Activated T-cell treated with anti-CD3 and anti-CD28 coated beads, Interleukin-2, amount 50 U/mL, for 4 hours (primary cell): Measurements from ENCODE around the gene KHDC4. TPM values are rescaled to one million over a fixed set of nuclear protein-coding genes. Genes with fewer than 3 reads are reported as not detected.

Source experiments
- ATAC-seq, 2 donors: fragments of 200-7000 bp; cut with Tn5 transposase; one replicate each; pipeline ENCODE4 v1.10.0; 2021
- DNase-seq: peaks from one replicate; pipeline ENCODE4 v3.0.0-alpha.2; 2020
- H3K27me3 Mint-ChIP-seq: one replicate; pipeline ENCODE4 v1.8.0; 2021; ENCODE audit warnings: low read depth, mixed read lengths
- H3K36me3 Mint-ChIP-seq: one replicate; pipeline ENCODE4 v1.8.0; 2022; ENCODE audit warnings: mixed read lengths; ENCODE audit not compliant: insufficient read depth
- H3K4me1 Mint-ChIP-seq: one replicate; pipeline ENCODE4 v1.8.0; 2021; ENCODE audit warnings: low read depth, mixed read lengths
- H3K4me3 Mint-ChIP-seq: one replicate; pipeline ENCODE4 v1.8.0; 2021; ENCODE audit warnings: mild to moderate bottlenecking, moderate library complexity, mixed read lengths
- H3K9me3 Mint-ChIP-seq: one replicate; pipeline ENCODE4 v1.8.0; 2021; ENCODE audit warnings: mixed read lengths
- total RNA-seq, 3 donors: library from RNA; stranded (reverse); gene quantifications; one replicate each; pipeline ENCODE4 v1.2.1, GENCODE V29; 2021

KHDC4 gene
- total RNA-seq, 3 donors from 2014 or later, result 32.2 to 38.3 (median 37.9) TPM

DNA sequence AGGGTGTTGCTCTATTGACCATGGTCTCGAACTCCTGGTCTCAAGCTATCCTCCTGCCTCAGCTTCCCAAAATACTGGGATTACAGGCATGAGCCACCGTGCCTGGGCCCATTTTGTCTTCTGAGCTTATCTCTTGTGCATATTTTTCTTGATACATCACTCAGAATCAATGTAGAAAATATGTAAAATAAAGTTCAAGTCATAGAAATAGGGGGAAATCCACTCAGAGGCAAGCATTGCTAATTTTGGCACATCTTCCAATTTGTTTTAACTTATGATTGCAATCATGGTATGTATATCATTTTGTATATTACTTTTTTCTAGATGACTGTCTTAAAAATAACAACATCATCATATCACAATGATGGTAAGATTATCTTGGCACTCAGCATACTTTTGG lies 44.6 kb downstream of the KHDC4 start:
- H3K36me3 Mint-ChIP-seq, result no peaks in the 10 kb centered on the region
- no peak overlapping the region for H3K4me3 Mint-ChIP-seq
- no peaks in the 10 kb centered on the region for H3K27me3 Mint-ChIP-seq
- DNase-seq (no peak), ATAC-seq (no peak)
- H3K4me1 Mint-ChIP-seq, result peaks cover 13% of the 10 kb centered on the region
- H3K9me3 Mint-ChIP-seq, result no peaks in the 10 kb centered on the region

DNA sequence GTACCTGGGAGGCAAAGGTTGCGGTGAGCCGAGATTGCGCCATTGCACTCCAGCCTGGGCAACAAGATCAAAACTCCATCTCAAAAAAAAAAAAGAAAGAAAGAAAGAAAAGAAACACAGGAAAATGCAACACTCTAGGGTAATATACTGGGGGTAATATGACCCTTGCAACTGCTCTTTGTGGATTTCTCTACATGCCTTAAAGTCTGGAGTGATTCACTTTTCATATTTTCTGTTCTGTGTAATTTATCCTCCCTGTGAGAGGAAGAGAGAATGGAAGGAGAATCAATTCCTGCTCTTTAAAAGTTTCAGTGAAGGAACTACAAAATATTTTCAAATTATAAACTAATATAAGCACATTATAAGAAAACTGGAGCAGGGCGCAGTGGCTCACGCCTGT lies 45.7 kb downstream of the KHDC4 start:
- H3K36me3 Mint-ChIP-seq, result no peaks in the 10 kb centered on the region
- H3K4me1 Mint-ChIP-seq, result peaks cover 7% of the 10 kb centered on the region
- no peaks in the 10 kb centered on the region for H3K27me3 Mint-ChIP-seq

GRCh38 chr1:155884982-155885381 lies 49.2 kb downstream of the KHDC4 start:
- Mint-ChIP-seq H3K4me3 (no peak overlapping the region), H3K4me1 (no peaks in the 10 kb centered on the region), H3K27me3 (no peaks in the 10 kb centered on the region), H3K9me3 (no peaks in the 10 kb centered on the region), H3K36me3 (no peaks in the 10 kb centered on the region)
- no peak for DNase-seq
- ATAC-seq, result no peak

More for the DNA sequence above, 45.7 kb downstream of the KHDC4 start:
- DNase-seq (no peak), ATAC-seq (no peak)
- H3K9me3 Mint-ChIP-seq, result no peaks in the 10 kb centered on the region
- no peak overlapping the region for H3K4me3 Mint-ChIP-seq

DNA sequence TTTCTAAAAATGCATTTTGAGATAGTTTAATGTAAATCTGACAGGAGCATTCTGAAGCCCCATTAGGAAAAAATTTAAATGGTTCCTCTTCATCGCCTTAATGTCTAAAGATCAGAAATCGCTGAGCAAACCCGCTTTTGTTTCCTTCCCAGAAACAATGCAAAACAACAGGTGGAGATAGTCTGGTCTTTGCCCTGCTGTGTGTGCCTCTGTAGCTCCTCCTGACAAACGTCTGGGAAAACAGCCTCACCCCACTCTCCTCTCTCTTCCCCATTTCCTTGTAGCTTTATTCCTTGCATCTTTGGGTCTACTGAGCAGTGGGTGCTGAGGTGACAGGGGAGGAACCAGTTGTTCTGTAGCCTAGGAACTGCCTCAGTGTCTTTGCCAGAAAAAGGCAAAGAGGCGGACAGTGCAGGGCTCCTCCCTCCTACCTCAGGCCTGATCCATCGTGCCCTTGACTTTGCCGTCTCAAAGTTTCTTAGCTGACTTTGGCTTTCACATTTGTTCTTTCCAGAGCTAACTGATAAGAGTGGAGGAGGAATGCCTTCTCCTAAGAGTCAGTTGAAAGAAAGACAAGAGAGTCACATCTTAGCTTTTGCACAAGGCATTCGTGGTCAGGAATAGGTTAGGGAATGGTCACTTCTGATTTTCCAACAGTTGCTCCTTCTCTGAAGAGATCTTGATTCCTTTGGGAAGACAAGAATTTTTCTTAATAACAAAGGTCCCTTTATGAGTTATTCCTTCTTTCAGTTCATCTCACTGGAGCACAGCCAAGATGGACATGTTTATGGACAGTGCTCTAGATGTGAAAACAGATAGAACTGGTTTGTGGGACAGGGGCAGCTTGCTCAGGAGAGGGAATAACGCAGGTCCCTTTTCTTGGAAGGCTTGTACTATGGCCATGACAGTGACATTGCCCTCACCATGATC lies 49.9 kb downstream of the KHDC4 start:
- Mint-ChIP-seq H3K27me3 (no peaks in the 10 kb centered on the region), H3K4me3 (no peak overlapping the region), H3K36me3 (no peaks in the 10 kb centered on the region), H3K4me1 (no peaks in the 10 kb centered on the region), H3K9me3 (no peaks in the 10 kb centered on the region)
- ATAC-seq, result no peak
- no peak for DNase-seq

DNA sequence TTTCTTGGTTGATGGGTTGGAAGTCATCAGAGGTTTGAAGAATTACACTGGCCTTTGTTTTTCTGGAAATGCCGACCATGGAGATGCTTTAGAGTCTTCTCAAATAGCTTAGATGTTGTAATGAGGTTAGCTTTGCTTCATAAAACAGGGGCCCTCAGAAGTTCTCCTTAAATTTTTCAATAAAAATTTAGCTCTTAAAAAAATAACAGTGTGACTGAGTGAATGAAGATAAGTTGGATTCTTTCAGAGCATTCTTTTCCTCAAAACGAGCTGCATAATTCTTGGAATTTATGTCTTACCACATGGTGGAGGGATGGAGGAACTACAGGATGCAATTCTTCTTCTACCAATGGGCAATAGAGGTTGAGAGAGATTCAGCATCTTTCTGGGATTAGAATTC lies 51.4 kb downstream of the KHDC4 start:
- H3K9me3 Mint-ChIP-seq, result no peaks in the 10 kb centered on the region
- H3K4me3 Mint-ChIP-seq, result no peak overlapping the region
- H3K36me3 Mint-ChIP-seq, result no peaks in the 10 kb centered on the region
- no peak for DNase-seq
- no peaks in the 10 kb centered on the region for H3K27me3 Mint-ChIP-seq
- H3K4me1 Mint-ChIP-seq, result no peaks in the 10 kb centered on the region
- ATAC-seq, result no peak

DNA sequence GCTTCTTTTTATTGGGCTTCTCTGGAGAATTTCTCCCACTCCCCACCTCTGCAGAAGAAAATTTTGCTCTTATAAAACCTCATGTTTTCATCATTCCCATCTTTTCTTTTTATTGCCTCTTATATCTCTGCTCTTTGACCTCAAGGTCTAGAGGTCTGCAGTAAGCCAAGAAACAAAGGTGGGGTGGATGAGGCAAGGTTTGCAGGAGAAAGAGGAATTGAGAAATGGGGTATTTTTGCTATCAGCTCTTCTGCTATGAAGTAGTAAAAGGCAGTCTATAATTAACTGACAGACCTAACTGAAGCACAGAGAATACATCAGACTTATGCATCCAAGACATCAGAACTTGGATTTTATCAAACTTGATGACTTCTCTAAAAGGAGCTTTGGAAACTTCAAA lies 52.0 kb downstream of the KHDC4 start:
- Mint-ChIP-seq H3K4me3 (no peak overlapping the region), H3K27me3 (no peaks in the 10 kb centered on the region), H3K4me1 (no peaks in the 10 kb centered on the region), H3K9me3 (no peaks in the 10 kb centered on the region), H3K36me3 (no peaks in the 10 kb centered on the region)
- ATAC-seq (no peak), DNase-seq (no peak)

- no peak overlapping the region for H3K4me3 Mint-ChIP-seq
These were observed 53.3 kb downstream of the KHDC4 start for GRCh38 chr1:155880950-155881349.

GRCh38 chr1:155880251-155880650 lies 54.0 kb downstream of the KHDC4 start:
- Mint-ChIP-seq H3K36me3 (no peaks in the 10 kb centered on the region), H3K27me3 (no peaks in the 10 kb centered on the region), H3K9me3 (no peaks in the 10 kb centered on the region), H3K4me3 (no peak overlapping the region), H3K4me1 (no peaks in the 10 kb centered on the region)
- ATAC-seq (no peak), DNase-seq (no peak)

More at GRCh38 chr1:155880950-155881349, 53.3 kb downstream of the KHDC4 start:
- no peaks in the 10 kb centered on the region for H3K9me3 Mint-ChIP-seq
- DNase-seq (no peak), ATAC-seq (no peak)
- no peaks in the 10 kb centered on the region for H3K27me3 Mint-ChIP-seq
- no peaks in the 10 kb centered on the region for H3K4me1 Mint-ChIP-seq
- H3K36me3 Mint-ChIP-seq, result no peaks in the 10 kb centered on the region

- no peaks in the 10 kb centered on the region for H3K9me3 Mint-ChIP-seq
- H3K27me3 Mint-ChIP-seq, result no peaks in the 10 kb centered on the region
- no peaks in the 10 kb centered on the region for H3K36me3 Mint-ChIP-seq
- ATAC-seq (no peak), DNase-seq (no peak)
- no peak overlapping the region for H3K4me3 Mint-ChIP-seq
- H3K4me1 Mint-ChIP-seq, result no peaks in the 10 kb centered on the region
These were observed 56.3 kb downstream of the KHDC4 start for GRCh38 chr1:155877945-155878344.

DNA sequence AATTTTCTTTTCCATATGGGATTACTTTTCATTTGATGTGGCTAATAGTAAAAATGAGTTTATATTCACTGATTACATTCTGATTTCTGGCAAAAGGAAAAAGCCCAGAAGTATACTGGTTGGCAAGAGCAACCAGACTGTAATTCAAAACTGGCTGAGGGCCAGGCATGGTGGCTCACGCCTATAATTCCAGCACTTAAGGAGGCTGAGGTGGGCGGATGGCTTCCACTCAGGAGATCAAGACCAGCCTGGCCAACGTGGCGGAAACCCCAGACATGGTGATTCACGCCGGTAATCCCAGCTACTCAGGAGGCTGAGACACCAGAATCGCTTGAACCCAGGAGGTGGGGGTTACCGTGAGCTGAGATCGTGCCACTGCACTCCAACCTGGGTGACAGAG lies 60.4 kb downstream of the KHDC4 start:
- Mint-ChIP-seq H3K36me3 (no peaks in the 10 kb centered on the region), H3K4me3 (no peak overlapping the region), H3K9me3 (no peaks in the 10 kb centered on the region), H3K4me1 (no peaks in the 10 kb centered on the region), H3K27me3 (no peaks in the 10 kb centered on the region)
- no peak for ATAC-seq
- DNase-seq, result no peak

DNA sequence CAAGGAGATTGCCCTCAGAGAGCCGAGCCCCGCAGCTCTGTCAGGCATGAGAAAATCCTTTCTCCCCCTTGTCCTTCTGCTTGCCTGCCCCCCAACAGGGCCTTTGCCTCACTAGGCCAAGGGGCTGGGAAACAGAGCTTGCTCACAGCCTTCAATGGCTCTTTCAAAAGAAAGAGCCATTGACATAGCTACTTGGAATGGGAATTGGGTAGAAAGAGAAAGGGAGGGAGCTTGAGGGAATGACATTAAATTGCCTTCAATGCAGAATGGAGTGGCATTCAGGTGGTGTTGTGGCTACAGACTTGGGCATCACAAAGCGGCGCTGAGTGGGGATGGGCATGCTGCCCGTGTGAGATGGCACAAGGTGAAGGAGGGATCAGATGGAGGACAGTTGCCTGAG lies 61.7 kb downstream of the KHDC4 start:
- ATAC-seq (no peak), DNase-seq (no peak)
- Mint-ChIP-seq H3K9me3 (no peaks in the 10 kb centered on the region), H3K4me3 (no peak overlapping the region), H3K4me1 (no peaks in the 10 kb centered on the region), H3K27me3 (no peaks in the 10 kb centered on the region), H3K36me3 (no peaks in the 10 kb centered on the region)

DNA sequence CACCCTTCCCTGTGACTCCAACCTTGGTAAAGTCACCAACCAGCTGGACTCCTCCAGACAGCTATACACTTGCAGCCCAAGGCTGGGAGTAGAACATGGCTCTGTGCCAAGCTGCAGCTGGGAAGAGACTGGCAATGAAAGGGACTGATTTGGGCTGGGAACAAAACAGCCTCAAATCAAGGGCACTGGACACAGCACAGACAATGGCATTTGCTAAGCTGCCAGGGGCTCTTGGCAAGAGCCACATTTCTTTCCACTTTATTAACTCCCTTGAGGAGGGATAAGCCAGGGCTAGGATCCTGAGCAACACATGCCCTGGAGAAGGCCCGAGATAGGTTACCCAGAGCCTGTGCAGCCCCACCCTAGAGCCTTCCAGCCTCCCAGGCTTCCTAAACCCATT lies 62.8 kb downstream of the KHDC4 start:
- no peak for ATAC-seq
- no peak overlapping the region for H3K4me3 Mint-ChIP-seq
- H3K9me3 Mint-ChIP-seq, result no peaks in the 10 kb centered on the region
- no peak for DNase-seq
- no peaks in the 10 kb centered on the region for H3K4me1 Mint-ChIP-seq
- no peaks in the 10 kb centered on the region for H3K27me3 Mint-ChIP-seq
- H3K36me3 Mint-ChIP-seq, result no peaks in the 10 kb centered on the region

GRCh38 chr1:155867766-155868165 lies 66.4 kb downstream of the KHDC4 start:
- H3K9me3 Mint-ChIP-seq, result no peaks in the 10 kb centered on the region

DNA sequence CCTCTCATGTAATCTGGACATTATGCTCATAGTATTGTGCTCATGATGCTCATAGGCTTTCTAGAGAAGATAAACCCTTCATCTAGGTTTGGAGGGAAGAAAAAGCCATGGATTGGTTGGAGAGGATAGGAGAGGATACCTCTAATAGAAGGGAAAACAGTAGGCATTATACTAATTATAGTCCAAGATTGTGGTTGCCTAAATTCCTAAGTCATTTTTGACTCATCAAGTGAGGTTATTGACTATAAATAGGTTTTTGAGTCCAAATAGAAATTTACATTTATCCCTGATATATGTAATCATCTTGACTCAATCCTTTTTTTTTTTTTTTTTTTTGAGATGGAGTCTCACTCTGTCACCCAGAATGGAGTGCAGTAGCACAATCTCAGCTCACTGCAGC lies 69.8 kb downstream of the KHDC4 start:
- peaks cover 8% of the 10 kb centered on the region for H3K4me1 Mint-ChIP-seq
- H3K36me3 Mint-ChIP-seq, result no peaks in the 10 kb centered on the region
- no peaks in the 10 kb centered on the region for H3K9me3 Mint-ChIP-seq
- H3K27me3 Mint-ChIP-seq, result no peaks in the 10 kb centered on the region
- no peak overlapping the region for H3K4me3 Mint-ChIP-seq
- no peak for ATAC-seq
- DNase-seq, result no peak

More at GRCh38 chr1:155867766-155868165, 66.4 kb downstream of the KHDC4 start:
- ATAC-seq, result no peak
- Mint-ChIP-seq H3K4me3 (no peak overlapping the region), H3K36me3 (no peaks in the 10 kb centered on the region), H3K4me1 (no peaks in the 10 kb centered on the region), H3K27me3 (no peaks in the 10 kb centered on the region)
- DNase-seq, result no peak
